Spinal cord (tissue), 10 donors: ENCODE measurements around the gene CTDSPL. TPM values are rescaled to one million over a fixed set of nuclear protein-coding genes. Genes with fewer than 3 reads are reported as not detected.

Experiments used
- DNase-seq, 6 donors: peaks; one replicate each; pipeline versions ENCODE4 v3.0.0 to v3.0.0-alpha.2; 2013 to 2015; ENCODE audit warnings: low spot score in 6 of 6, low read depth in 4 of 6
- H3K27ac ChIP-seq: one replicate; pipeline ENCODE4 v1.5.1; 2013; ENCODE audit warnings: low read depth, low read length, control low read depth
- H3K27me3 ChIP-seq: one replicate; pipeline ENCODE4 v1.6.1; 2013; ENCODE audit warnings: low read length; ENCODE audit not compliant: control insufficient read depth, insufficient read depth
- H3K36me3 ChIP-seq: one replicate; pipeline ENCODE4 v1.6.1; 2013; ENCODE audit warnings: low read length; ENCODE audit not compliant: control insufficient read depth, insufficient read depth
- H3K4me1 ChIP-seq: one replicate; pipeline ENCODE4 v1.6.1; 2013; ENCODE audit warnings: low read length; ENCODE audit not compliant: control insufficient read depth, insufficient read depth
- H3K4me3 ChIP-seq: one replicate; pipeline ENCODE4 v1.5.1; 2013; ENCODE audit warnings: low read depth, low read length, control low read depth
- H3K9me3 ChIP-seq: one replicate; pipeline ENCODE4 v1.6.1; 2013; ENCODE audit warnings: low read length; ENCODE audit not compliant: control insufficient read depth, insufficient read depth
- WGBS: methylation state at CpG from one replicate; pipeline ENCODE4 v1.1.5; 2013; ENCODE audit warnings: missing lambda C conversion rate; ENCODE audit not compliant: insufficient coverage; 5-methylcytosine and 5-hydroxymethylcytosine counted together
- polyA plus RNA-seq, 2 donors: library from polyadenylated mRNA; unstranded; fragments of 120-200 nt; gene quantifications; one replicate each; pipeline ENCODE4 v1.2.1, GENCODE V29; 2013; ENCODE audit not compliant: insufficient read length in 2 of 2
- total RNA-seq, 2 donors: library from RNA; depleted of rRNA in 1 of 2; stranded (reverse); fragments of 120-200 nt in 1 of 2; fragments of >200 nt in 1 of 2; gene quantifications; one replicate each; pipeline versions ENCODE4 v1.2.3 to v1.2.4, GENCODE V29; 2013 to 2014
- donor health status: healthy.

CTDSPL gene
- total and polyA plus RNA-seq, 4 donors, result 19.7 to 45.5 (median 30.6) TPM

DNA sequence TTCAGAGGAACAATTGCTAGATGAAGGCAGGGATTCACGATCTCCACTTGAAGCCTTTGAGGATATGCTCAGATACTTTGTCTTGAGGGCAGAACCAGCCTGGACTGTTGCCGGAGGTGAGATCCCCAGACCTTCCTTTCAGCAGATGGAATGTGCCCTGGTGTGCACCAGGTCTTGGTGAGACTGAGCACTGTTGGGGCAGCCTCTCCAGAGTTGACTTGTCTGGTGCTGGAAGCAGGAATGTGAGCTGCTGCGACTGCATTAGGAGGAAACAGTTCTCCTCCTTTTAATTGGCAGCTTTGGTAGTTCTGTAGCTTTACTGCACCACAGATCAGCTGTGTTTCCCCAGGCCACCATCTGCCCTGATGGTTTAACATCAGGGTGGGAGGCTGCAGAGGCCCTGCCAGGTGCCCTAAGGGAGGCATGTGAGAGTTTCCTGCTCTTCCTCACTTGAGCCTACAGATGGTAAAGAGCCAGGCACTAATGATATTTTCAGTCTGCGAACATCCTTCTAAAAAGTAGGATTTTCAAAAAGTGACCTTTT, 58.5 kb downstream of the CTDSPL start:
- WGBS, result 67% methylated on average over 3 of the region's 4 CpGs
- no peaks in the 10 kb centered on the region for H3K9me3 ChIP-seq
- DNase-seq, result no peak
- H3K4me3 ChIP-seq, result no peak overlapping the region
- no peaks in the 10 kb centered on the region for H3K36me3 ChIP-seq
- no peak overlapping the region for H3K27ac ChIP-seq
- peaks cover 35% of the 10 kb centered on the region for H3K4me1 ChIP-seq
- H3K27me3 ChIP-seq, result no peaks in the 10 kb centered on the region

DNA sequence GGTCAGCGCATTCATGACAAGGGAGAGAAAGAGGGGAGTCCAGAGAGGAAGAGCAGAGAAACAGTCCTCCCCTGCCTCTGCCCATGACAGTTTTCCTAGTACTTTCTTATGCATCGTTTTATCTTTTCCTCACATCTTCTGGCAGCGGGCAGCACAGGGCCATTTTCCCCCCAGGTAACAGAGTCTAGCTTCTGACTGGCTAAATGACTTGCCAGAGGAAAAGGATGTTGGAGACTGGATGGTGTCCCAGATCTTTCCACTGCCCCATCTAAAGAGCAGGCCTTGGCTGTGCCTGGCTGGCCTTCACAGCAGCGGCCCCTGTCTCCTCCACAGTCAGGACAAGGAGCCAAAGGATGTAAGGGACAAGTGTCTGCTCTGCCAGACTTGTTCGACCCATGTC, 59.3 kb downstream of the CTDSPL start:
- Histone ChIP-seq H3K4me1 (peaks cover 37% of the 10 kb centered on the region), H3K9me3 (no peaks in the 10 kb centered on the region), H3K27me3 (no peaks in the 10 kb centered on the region), H3K27ac (no peak overlapping the region), H3K36me3 (no peaks in the 10 kb centered on the region), H3K4me3 (no peak overlapping the region)
- DNase-seq, result no peak
- 83% methylated on average over 1 of the region's 5 CpGs for WGBS

DNA sequence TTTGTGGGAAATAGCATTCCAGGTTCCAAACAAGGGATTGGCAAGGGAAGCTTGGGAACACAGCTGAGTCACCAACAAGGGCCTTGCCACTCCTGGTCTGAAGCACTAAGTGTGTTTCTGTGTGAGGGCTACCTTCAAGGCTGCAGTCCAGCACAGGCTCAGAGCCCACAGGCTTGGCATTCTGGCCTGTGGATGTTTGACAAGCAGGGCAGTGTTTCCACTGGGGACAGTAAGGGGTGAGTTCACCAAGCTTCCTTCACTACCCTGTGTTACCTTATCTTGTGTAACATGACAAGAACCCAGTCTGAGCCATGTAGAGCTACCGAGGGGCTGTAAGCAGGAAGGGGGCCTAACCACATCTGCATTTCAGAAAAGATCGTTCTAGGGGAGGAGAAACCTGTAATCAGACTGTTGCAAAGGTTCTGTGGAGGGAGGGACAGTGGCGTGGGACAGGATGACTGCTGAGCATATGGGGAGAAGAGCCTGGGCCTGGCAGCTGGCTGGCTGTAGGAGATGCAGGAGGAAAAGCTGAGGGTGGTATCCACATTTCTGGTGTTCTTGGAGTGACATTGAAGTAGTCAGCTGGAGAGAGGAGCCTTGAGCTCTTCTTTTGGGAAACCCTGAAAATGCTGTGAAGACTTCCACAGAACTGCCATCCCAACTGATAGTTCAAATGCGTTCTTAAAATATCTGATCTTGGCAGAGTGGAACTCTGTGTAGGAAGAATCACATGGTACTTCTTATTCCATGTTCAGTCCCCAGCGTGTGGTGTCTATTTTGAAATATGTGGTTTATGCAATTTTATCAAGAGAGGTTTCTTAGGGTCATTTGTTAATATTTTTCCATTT, 61.3 kb downstream of the CTDSPL start:
- Histone ChIP-seq H3K36me3 (no peaks in the 10 kb centered on the region), H3K27me3 (no peaks in the 10 kb centered on the region), H3K9me3 (no peaks in the 10 kb centered on the region), H3K27ac (peak overlapping the region; percentile 65), H3K4me3 (no peak overlapping the region), H3K4me1 (peaks cover 36% of the 10 kb centered on the region)
- DNase-seq, result peak in 1 of 6 donors; percentile 62
- WGBS, result 70% methylated on average over 3 of the region's 5 CpGs

DNA sequence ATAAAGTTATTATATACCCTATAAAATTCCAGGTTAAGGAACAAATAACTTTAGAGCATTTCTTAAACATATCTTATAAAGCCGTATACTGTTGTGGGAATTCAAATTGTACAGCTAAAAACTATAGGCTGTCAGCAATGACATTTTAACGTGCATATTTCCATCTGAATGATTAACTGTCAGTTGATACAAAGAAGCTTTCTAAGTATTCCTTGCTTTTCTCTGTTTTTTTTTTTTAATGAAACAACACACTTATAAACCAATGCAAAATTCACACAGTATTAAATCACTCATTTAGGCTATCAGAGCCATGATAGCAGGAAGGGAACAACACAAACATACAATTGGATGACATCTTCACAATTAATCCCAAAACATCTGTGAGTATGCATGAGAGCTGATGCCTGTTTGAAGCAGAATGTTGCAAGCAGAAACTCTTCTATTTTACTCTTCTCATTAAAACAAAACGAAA, 61.9 kb downstream of the CTDSPL start:
- DNase-seq, result no peak
- Histone ChIP-seq H3K9me3 (no peaks in the 10 kb centered on the region), H3K4me3 (no peak overlapping the region), H3K27me3 (no peaks in the 10 kb centered on the region), H3K4me1 (peaks cover 33% of the 10 kb centered on the region), H3K36me3 (no peaks in the 10 kb centered on the region), H3K27ac (peak overlapping the region; percentile 65)
- no CpG with 5 or more reads among the region's 3 CpGs for WGBS

DNA sequence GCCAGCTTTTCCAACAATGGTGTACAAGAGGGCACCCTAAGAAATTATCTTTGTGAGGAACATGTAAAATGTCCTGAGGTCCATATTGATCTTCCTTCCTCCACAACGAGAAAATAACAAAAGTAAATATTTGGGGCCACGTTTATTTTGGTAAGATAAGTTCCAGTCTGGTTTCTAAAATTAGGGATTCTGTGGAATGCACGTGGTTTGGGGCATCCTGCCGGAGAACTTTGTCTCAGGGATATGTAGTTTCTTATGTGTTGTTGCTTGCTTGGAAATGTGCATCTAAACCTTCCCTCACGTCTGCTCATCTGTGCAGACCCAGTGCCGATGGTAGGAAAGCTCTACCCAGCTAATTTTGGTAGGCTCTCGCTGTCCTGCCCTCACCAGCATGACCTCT, 62.8 kb downstream of the CTDSPL start:
- Histone ChIP-seq H3K9me3 (peaks cover 5% of the 10 kb centered on the region), H3K27ac (no peak overlapping the region)
- 90% methylated on average over 4 of the region's 7 CpGs for WGBS

DNA sequence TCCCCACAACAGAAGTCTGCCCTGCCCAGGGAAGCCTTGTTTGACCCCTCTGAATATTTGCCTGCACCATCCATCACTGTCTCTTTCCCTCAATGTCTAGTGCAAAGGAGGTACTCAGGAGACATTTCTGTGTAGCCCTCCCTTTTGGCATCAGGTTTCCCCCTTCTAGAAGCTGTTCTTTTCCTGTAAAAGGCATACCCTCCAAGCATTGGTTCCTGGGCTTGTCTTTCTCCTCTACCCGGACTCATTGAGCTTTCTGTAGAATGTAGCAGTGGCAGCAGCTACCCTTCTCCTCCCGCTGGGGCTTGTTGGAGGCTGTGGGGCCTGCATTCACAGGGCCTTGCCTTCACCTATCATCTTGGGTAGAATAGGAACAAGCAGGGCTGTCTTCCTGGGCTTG, 63.5 kb downstream of the CTDSPL start:
- no peak for DNase-seq
- Histone ChIP-seq H3K27ac (peak overlapping the region; percentile 59), H3K4me1 (peaks cover 31% of the 10 kb centered on the region), H3K9me3 (peaks cover 5% of the 10 kb centered on the region), H3K27me3 (no peaks in the 10 kb centered on the region), H3K36me3 (no peaks in the 10 kb centered on the region), H3K4me3 (no peak overlapping the region)
- WGBS, result no CpG with 5 or more reads among the region's 2 CpGs

More for the DNA sequence above, 62.8 kb downstream of the CTDSPL start:
- Histone ChIP-seq H3K36me3 (no peaks in the 10 kb centered on the region), H3K4me1 (peaks cover 33% of the 10 kb centered on the region), H3K27me3 (no peaks in the 10 kb centered on the region), H3K4me3 (no peak overlapping the region)
- no peak for DNase-seq

DNA sequence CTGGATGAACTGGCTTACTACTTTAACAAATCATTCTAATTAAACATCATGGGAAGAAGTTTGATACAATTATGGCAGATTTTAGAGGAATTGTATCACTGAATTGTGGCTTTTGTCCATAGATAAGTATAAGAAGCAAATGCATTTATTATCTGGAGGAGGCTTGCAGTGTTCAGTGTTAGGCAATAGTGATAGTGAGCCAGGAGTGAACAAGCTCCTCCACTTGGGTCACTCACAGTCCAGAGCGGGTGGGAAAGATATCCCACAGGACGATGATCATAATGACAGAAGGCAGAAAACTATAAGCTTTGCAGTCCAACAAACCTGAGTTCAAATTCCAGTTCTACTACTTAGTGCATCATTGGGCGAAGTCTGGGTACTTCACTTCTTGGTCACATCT, 64.9 kb downstream of the CTDSPL start:
- no peaks in the 10 kb centered on the region for H3K36me3 ChIP-seq
- H3K27me3 ChIP-seq, result no peaks in the 10 kb centered on the region
- peaks cover 5% of the 10 kb centered on the region for H3K9me3 ChIP-seq
- no peak overlapping the region for H3K4me3 ChIP-seq
- WGBS, result 83% methylated on average over 1 of the region's 3 CpGs
- H3K27ac ChIP-seq, result no peak overlapping the region
- H3K4me1 ChIP-seq, result peaks cover 21% of the 10 kb centered on the region
- no peak for DNase-seq

DNA sequence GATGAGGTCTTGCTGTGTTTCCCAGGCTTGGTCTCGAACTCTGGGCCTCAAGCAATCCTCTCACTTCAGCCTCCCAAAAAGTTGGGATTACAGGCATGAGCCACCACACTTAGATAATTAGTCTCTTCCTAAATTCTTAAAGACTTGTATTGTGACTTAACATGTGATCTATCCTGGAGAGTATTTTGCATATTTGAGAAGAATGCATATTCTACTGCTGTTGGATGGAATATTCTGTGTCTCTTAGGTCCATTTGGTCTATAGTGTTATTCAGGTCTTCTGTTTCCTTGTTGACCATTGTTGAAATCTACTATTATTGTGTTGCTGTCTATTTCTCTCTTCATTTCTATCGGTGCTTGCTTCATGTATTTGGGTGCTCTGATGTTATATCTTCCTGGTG, 68.8 kb downstream of the CTDSPL start:
- DNase-seq, result no peak
- no peaks in the 10 kb centered on the region for H3K36me3 ChIP-seq
- WGBS, result no CpG with 5 or more reads among the region's 2 CpGs
- H3K27ac ChIP-seq, result no peak overlapping the region
- peaks cover under 1% of the 10 kb centered on the region for H3K4me1 ChIP-seq
- peaks cover 5% of the 10 kb centered on the region for H3K9me3 ChIP-seq
- H3K4me3 ChIP-seq, result no peak overlapping the region
- no peaks in the 10 kb centered on the region for H3K27me3 ChIP-seq

DNA sequence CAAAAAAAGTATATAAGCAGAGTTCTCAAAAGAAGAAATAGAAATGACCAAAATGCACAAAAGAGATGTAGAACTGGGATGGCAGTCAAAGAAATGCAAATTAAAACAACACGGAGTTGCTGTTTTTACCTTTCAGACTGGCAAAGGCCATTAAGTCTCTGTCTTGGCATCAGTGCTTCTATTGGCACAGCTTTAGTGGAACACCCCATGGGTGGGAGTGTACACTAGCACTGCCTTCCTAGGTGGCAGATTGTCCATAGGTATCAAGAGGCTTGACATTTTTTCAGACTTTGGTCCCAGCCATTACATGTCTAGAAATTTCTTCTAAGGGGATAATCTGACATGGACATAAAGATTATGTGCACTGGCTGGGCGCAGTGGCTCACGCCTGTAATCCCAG, 70.8 kb downstream of the CTDSPL start:
- H3K4me1 ChIP-seq, result peaks cover 8% of the 10 kb centered on the region
- WGBS, result 54% methylated on average over 2 of the region's 3 CpGs
- no peak overlapping the region for H3K4me3 ChIP-seq
- DNase-seq, result no peak
- H3K27ac ChIP-seq, result no peak overlapping the region
- H3K27me3 ChIP-seq, result no peaks in the 10 kb centered on the region
- no peaks in the 10 kb centered on the region for H3K36me3 ChIP-seq
- peaks cover 5% of the 10 kb centered on the region for H3K9me3 ChIP-seq
